ENCODE measurements around the gene PGLYRP4.

GRCh38 chr1:153308540-153308939 is 40.1 kb downstream of the PGLYRP4 start:
- TF ChIP-seq CTCF (conservative IDR thresholded peaks at IDR 0.05 in 1 of 2, IDR thresholded peaks at IDR 0.05 in 1 of 2; ENCODE audit: extremely low read depth in 1 of 2, insufficient read depth in 1 of 2, low read depth in 1 of 2, low read length in 2 of 2): no peak
- no peak for TF ChIP-seq EZH2 (IDR thresholded peaks at IDR 0.05; ENCODE audit: borderline replicate concordance, low read length)
